Epidermal melanocyte (primary cell): ENCODE results near the gene CUX1.
"Not testable (repeated sequence)": the region's sequence is repeated elsewhere in the genome, so short reads cannot be mapped to it uniquely, and the experiment has no call there.

Source experiments
- DNase-seq: peaks from one replicate; pipeline ENCODE4 v3.0.0; 2011; ENCODE audit warnings: low spot score; ENCODE audit not compliant: insufficient read length

Gene CUX1

GRCh38 chr7:102000123-102000522 is 182.7 kb downstream of the CUX1 start:
- DNase-seq, result no peak

- no peak for DNase-seq
These were observed 186.8 kb downstream of the CUX1 start for GRCh38 chr7:102004229-102004628.

GRCh38 chr7:102004848-102005247 is 187.4 kb downstream of the CUX1 start:
- no peak for DNase-seq

GRCh38 chr7:102005933-102006480 is 188.6 kb downstream of the CUX1 start:
- DNase-seq, result no peak

GRCh38 chr7:102006695-102007094 is 189.3 kb downstream of the CUX1 start:
- DNase-seq, result no peak

- DNase-seq, result no peak
These were observed 191.3 kb downstream of the CUX1 start for GRCh38 chr7:102008535-102009262.

- no peak for DNase-seq
These were observed 192.2 kb downstream of the CUX1 start for GRCh38 chr7:102009628-102010027.

- DNase-seq, result not testable (repeated sequence)
These were observed 194.8 kb downstream of the CUX1 start for GRCh38 chr7:102012112-102012830.

GRCh38 chr7:102012941-102013461 is 195.6 kb downstream of the CUX1 start:
- no peak for DNase-seq

GRCh38 chr7:102018876-102019275 is 201.4 kb downstream of the CUX1 start:
- no peak for DNase-seq

GRCh38 chr7:102019461-102019860 is 202.0 kb downstream of the CUX1 start:
- no peak for DNase-seq

- no peak for DNase-seq
These were observed 204.6 kb downstream of the CUX1 start for GRCh38 chr7:102021841-102022618.

- no peak for DNase-seq
These were observed 206.8 kb downstream of the CUX1 start for GRCh38 chr7:102024005-102024768.

- DNase-seq, result no peak
These were observed 207.5 kb downstream of the CUX1 start for GRCh38 chr7:102024769-102025391.

- DNase-seq, result not testable (repeated sequence)
These were observed 208.4 kb downstream of the CUX1 start for GRCh38 chr7:102025777-102026176.

- no peak for DNase-seq
These were observed 210.9 kb downstream of the CUX1 start for GRCh38 chr7:102028206-102028826.

- no peak for DNase-seq
These were observed 212.2 kb downstream of the CUX1 start for GRCh38 chr7:102029616-102030015.

GRCh38 chr7:102030696-102031095 is 213.3 kb downstream of the CUX1 start:
- DNase-seq, result no peak

- DNase-seq, result no peak
These were observed 219.5 kb downstream of the CUX1 start for GRCh38 chr7:102036958-102037357.

- DNase-seq, result no peak
These were observed 222.3 kb downstream of the CUX1 start for GRCh38 chr7:102039706-102040105.
